Hippocampal formation (tissue), 2 donors: ENCODE data around the gene MAP4K2.

Experiments
- DNase-seq, 2 donors: peaks; one replicate each; lab custom pipeline; 2025; lab: John Stamatoyannopoulos, UW

The MAP4K2 gene

DNA sequence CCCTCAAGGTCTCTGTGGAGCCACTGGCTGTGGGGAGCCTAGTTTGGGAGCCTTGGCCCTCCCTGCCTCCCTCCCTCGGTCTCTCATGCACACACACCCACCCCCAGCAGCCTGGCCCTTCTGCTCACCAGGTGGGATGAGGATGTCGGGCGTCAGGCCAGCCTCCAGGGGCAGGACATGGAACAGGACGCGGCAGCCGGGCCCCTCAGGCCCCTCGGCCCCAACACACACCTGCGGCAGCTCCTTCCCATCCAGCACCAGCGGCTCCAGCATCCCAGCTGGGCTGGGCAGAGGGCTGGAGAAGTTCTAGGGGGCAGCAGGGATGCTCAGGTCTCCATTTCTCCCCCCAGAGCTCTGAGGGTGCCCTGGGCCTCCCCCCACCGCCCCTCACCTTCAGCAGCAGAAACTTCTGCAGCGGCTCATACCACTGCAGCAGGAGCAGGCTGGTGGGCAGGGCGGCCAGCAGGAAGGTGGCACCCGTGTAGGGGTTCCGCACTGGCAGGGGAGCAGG is 11.2 kb downstream of the MAP4K2 start:
- no peak for DNase-seq

DNA sequence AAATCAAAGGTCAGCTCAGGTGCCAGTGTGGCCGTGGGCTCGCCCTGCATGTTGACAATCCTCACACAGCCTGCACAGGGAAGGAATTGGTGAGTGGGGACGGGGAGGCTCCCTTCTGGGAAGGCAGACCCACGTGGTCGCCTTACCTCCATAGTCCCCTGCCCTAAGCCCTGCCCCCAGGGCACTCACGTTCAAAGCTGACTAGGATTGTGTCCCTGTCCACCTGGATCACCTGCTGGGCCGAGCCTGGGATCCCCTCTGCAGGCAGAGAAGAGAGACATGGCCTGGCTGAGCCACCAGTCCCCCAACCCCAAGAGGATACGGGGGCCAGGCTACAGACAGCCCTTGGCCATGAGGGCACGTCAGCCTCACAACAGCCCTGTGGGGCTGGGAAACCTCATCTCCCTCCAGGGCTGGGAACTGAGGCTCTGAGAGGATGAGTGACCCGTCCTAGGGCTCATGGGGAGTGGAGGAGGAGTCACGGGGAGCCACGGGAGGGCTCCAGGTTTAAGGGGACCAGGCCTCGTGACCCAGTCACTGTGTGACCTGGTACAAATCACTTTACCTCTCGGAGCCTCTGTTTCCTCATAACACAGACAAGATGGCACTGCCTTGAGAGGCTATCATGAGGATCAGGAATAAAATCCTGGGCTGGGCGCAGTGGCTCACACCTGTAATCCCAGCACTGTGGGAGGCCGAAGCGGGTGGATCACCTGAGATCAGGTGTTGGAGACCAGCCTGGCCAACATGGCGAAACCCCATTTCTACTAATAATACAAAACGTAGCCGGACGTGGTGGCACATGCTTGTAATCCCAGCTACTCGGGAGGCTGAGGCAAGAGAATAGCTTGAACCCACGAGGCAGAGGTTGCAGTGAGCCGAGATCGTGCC is 12.6 kb downstream of the MAP4K2 start:
- DNase-seq: no peak

DNA sequence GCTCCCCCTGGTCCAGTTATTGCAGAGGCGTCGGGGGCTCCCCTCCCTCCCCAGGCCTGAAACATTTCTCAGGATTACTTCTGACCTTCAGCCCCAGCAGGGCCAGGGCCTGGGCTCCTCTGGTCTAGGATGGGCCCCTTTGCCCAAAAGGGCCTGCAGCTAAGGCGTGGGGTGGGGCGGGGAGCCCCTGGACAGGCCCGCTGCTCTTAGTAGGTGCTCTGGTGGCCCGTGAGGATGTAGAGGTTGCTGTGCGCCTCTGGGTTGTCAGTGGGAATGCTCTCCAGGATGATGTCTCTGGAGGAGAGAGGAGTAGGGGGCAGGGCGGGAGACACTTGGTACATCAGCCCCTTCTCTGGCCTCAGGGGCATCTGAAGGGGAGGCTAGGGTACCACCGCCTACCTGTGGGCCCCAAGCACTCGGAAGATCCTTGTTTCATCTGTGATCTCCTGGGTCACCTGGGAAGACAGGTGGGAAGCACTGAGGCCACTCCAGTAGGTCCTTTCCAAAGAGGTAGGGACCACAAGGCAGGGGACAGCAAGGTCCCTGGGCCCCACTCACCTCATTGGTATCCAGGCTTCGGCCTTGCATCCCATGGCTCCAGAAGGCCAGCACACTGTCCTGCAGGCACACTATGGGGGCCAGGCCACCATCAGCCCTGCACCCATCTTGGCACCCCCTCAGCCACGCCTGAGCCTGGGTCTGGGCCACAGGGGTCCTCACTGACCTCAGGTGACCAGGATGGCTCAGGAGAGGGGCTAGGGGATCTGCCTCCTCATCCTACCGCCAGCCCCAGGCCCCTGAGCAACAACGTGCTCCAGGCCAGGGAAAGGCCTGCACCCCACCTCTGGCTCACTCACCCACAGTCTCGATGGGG is 13.4 kb downstream of the MAP4K2 start:
- DNase-seq: no peak

DNA sequence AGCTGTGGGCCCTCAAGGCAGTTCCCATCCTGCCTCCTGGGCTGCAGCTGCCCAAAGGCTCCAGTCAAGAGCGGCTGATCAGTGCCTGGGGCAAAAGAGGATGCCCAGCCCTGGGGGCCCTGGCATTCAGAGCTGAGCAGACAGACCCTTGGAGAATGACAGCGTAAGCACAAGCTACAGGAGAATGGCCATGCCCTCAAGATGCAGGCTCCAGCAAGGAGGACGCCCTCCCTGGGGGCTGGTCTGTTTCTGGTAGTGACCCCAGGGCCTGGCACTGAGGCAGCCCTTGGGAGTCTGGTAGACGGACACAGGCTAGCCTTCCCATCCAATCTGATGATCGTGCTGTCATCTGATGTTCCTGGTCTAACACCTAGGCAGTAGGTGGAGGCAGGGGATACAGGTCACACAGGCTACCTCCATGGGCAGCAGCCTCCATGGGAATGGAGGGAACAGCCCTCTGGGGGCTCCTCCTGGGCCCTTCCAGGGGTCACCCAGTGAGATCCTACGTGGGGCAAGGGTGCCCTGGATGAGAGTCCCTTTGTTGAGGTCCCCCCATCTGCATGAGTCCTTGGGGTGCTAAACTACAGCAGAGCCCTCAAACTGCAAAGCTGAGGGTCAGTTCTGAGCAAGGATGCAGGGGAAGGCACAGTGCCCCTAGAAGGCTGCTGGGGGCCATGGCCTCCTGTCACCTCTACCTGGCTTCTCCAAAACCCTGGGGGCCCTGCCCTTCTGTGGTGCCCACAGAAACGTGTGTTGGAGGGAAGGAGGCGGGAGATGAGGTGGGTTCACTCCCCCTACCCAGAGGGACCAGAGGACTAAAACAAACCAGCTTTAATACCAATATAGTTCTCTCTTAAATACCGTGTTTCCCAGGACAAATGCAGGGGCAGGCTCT is 14.4 kb downstream of the MAP4K2 start:
- DNase-seq: no peak

DNA sequence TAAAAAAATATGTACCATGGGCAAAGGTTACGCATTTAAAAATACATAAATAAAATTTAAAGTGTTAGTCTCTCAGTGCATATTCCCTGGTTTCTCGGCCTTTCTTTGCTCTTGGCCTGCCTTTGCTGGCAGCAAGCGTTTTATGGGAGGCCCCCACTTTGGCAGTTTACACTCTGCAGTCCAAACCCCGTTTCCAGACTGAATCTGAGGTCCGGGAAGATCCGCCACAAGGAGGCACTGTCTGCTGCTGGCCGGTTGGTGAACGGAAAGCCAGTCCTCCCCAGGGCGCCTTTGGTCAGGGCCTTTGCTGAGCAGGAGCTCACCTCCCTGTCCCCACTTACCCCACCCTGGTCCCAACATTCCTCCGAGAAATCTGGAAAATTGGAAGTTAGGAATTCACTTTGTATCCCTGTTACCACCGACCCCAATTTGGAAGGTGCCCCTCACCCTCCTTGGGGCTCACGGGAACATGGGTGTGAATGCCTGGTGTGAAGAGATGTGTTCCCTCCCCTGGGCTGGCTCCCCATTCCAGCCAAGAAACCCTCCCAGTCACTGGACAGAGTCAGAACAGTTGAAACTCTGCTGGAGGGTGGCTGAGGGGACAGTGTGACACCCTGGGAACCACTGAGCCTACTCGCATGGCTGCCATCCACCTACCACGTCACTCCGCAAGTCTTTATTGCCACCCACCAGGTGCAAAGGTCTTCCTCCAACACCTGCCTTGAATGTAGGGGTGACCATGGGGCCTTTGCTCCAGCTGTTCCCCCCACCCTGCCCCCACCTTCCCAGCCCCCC is 15.3 kb downstream of the MAP4K2 start:
- peak in 1 of 2 donors; percentile 14 for DNase-seq

DNA sequence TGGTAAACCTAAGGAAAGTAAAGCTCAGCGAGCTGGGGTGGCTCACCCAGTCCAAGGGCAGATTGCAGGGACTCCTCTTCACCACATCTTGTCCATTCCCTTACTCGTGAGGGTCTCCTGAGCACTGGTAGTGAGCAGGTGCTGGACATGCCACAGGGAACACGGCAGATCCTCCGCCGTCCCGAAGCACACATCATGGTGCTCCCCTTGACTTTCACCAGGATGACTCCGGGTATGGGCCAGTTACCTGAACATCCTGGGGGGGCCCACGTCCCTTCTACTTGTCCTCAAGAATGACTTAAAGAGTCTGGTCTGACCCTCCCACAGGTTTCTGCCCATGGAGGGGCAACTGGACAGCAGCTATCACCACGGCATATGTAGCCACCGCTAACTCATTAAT is 16.7 kb downstream of the MAP4K2 start:
- no peak for DNase-seq

DNA sequence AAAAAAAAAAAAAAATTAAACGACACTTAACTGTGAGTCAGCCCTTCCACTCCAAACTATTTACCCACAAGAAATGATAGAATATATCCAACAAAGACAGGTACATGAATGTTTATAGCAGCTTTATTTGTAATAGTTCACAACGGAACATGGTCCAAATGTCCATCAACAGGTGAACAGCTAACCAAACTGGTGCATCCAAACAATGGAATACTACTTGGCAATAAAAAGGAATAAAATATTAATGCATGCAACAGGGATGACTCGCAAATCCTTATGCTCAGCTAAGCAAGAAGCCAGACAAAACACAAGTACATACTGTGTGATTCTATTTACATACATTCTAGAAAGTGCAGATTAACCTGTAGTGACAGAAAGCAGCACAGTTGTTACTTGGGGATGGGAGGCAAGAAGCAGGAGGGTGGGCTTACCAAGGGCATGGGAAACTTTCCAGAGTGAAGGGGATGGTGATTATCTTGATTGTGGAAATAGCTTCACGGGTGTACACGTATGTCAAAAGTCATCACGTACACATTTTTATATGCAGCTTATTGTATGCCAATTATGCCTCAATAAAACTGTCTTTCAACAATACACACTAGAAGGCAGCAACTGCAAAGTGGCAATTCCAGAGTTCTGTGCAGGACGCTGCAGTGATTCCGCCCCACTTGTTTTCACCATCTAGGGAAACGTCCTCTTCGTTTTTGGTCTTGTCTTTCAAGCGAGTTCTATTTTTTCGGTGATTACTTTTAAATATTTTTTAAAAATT is 18.0 kb downstream of the MAP4K2 start:
- no peak for DNase-seq

DNA sequence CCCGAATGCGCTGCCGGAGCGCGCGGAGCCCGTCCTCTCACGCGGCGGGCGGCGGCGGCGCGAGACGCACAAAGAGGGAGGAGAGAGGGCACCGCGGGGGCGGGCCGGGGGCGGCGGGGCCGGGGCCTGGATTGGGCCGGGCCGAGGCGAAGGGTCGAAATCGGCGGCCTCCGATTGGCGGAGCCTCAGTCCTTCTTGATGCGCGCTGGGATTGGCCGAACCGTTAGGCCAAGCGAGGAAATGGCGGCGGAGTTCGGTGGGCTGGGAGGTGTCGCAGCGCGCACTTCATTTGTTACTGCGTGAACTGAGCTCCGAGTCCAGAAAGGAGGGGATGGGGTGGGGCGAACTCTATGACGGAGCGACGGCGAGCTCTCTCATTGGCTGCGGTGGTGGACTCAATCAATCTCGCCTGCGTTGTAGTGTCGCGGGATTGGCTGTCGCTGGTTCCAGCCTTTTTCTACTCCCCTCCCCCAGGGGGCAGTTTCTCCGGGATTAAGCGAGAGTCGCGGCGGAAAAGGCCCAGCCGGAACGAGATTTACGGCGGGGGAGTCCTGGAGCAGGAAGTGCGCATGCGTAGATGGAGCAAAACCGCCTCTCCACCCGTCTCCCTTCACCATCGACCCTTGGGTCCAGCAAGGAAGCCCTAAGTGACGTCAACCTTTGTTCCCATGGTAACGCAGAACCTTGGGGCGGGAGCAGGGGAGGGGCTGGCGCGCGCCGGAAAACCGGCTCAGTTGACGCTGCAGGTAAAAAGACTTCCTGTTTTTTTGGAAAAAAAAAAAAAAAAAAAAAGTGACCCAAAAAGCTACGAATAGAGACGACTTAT is 24.3 kb downstream of the MAP4K2 start, which contains the start of gene SF1:
Gene SF1 (minus strand): TSS at position 70 of the 826 bp plus-strand sequence. CDS start 150 bp downstream, outside the sequence.
- DNase-seq: peak; percentile 99

DNA sequence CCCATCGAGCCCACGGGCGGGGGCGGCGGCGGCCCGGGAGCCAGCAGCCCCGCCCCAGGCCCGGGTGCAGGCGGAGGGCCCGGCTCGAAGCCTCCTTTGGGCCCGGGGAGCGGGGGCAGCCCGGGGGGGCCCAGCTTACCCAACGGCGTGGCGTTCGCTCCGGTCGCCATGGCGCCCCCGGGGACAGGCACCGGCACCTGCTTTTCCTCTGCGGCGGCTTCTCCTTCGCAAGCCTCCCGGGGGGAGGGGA is 24.9 kb downstream of the MAP4K2 start:
- DNase-seq: no peak

DNA sequence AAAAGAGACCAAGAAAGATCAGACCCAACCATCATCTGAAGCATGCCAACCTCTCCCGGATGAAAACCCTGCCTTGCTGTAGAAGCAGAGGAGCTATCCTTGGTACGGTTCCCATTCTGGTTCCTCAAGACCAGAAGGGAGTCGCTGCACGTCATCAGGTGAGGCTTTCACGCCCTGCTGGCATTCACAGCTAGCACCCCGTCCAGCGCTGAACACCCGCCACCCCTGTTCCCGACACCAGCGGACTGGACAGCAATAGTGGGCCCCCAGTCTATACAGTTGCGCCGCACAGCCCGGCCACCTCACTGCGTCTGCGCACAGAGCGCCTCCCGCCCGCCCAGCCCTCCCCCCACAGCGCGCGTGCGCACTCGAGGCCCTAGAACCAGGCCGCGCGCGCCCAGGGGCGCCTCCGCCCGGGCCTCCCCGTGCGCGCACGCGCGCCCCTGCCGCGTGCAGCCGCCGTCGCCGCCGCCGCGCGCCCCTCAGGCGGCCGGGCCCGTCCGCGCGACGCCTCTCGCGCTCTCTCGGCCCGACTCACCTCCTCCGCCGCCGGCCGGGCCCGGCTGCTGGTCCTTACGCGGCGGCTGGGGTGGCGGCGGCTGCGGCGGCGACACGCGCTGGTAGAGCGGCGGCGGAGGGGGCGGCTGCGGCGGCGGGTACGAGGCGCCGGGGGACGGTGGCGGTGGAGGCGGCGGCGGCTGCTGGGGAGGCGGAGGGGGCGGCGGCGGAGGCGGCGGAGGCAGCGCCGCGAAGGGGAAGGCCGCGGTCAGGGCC is 25.4 kb downstream of the MAP4K2 start:
- DNase-seq: peak; percentile 32 to 77

DNA sequence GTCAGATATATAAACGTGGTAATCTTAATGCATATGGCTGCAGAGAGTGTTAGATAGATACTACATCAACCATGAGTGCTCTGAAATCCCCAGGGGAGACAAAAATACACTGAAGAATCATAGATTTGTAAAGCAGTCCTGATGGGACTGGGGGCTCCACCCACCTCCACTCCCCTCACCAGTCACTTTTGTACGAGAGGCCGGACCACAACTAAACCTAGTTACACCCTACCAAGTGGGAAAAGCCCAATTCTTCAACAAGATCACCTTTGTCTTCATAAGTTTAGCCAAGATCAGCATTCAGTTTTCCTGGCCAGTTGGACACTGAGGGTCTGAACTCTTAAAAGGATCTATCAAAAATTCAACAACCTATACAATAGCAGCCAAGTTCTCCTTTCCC is 26.1 kb downstream of the MAP4K2 start:
- no peak for DNase-seq

DNA sequence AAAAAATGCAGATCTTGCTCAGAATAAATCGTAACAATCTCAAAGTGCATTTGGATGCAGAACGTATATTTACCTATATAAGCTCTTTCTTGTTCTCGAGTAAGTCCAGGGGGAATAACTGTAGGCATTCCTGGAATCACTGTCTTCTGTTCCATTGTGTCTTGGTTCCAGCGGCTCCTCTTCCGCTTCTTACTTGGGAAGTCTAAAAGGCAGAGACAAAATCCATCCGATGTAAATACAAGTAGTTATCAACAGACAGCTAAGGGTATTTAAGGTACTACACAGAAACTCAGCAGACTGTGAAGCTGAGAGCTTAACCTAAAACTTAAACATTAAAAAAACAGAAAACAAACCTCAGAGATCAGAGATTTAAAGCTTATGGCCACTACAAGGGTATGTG is 26.6 kb downstream of the MAP4K2 start:
- no peak for DNase-seq

DNA sequence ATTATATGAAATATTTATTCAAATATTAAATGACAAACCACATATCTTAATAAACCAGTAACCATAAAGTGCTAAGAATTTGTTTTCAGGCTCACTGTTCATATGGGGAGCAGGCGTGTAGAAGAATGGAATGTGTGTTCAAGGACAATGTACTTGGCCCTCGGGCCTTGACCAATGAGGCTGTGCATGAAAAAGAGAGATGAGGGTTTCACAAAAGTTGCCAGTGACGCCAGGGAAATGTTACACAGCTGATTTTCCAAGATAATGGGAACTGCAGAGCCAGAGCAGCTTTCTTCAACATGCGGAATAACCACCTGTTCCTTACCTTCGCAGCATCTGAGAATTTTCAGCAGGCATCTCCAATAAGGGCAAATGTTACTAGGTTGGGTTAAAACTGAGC is 28.9 kb downstream of the MAP4K2 start:
- no peak for DNase-seq

DNA sequence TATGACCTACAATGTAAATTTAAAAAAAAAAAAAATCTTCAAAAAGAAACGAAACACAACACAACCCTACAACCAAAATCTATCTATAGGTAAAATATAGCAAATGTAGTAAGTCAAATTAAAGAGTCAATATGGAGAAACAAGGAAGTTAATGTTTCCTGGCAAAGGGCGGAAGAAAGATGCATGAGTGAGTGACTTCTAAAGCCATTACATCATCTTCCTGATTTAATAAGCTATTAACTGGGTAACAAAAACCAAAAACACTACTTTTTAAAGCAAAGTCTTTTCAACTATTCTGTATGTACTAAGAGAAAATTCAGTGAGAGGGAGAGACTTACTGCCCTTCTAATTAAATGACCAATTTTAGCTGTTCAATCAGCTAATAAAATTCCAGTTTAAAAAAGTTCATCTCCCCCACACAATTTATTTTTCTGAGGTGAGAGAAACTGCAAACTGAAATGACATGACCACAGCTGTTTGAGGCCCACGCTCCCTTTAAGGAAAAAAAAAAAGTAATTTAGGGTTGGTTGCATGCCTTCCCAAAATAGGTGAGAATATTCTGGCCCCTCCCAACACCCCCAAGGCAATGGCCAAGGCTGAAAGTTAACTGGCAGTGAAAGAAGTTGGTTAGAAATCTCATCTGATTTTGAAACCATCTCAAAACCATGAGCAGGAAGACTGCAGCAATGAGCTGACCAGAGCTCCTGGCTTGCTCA is 30.6 kb downstream of the MAP4K2 start:
- DNase-seq: no peak

DNA sequence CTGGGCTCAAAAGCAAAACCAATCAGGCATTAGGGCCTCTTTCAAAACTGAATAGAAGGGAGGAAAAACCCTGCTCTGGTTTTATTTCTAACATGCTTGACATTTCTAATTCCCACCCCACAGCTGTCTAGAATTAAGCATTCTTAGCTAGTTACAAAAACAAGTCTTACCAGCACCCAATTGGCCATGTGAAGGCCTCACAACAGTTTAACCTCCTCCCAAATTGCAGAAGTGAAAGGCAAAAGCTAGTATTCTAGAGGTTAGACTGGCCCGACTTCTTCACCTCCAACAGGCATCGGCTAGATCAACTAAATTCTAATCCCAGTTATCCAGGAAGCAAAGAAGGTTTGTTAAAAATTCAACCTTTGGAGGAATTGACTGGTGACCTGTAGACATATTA is 31.2 kb downstream of the MAP4K2 start:
- no peak for DNase-seq

DNA sequence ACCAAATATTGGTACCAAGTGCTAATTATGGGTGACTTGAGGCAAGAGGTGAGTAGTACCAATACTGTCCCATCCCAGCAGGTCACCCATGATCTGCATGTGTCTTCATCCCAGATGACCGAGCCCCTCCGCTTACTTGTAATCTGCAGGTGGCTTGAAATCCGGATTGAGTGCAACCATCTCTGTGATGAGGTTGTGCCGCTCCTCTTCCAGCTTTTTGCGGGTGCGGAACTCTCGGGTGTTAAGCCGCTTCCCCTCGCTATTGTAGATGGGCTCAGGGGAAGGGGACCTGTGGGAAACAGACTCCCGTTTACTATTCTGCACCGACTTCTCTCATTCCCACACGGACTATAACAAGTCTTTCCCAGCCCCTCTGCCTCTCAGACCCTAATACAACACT is 32.9 kb downstream of the MAP4K2 start:
- no peak for DNase-seq

DNA sequence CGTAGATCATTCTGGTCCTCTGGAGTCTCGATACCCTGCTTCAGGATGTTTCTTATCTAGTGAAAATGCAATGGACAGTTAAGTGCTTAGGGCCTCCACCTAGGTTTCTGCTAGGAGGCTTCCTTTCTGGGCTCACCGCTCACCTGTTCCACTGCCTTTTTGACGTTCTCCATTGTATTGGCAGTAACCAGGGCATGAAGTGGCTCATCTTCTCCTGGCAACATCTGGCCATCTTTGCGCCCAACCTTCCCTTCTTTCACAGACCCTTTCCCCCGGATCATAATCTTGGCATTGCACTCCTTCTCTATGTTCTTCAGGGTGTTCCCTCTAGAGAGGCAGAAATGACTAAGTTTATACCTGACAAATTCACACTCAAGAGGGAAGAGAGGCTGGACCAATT is 33.7 kb downstream of the MAP4K2 start:
- no peak for DNase-seq

DNA sequence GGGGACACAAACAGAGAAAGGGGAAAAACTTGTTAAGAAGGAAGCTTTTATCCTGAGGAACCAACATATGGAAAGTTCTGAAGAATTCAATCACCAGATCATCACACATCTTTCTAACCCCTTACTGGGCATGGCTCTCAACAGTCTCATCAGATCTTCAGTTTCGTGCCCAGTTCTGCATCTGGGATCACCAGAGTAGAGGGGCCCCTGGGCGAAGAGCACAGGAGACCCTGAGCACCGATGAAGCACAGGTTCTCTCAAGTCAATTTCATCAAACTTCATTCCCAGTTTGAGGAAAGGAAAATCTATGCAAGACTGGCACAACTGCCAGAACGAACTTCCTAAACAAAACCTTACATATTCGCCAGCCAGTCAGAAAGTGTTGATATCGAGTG is 34.7 kb downstream of the MAP4K2 start:
- DNase-seq: no peak
